Retinal pigment epithelial cell (primary cell): Measurements from ENCODE around the gene SDS.

Source experiments
- DNase-seq: peaks from one replicate; pipeline ENCODE4 v3.0.0-alpha.2; 2010; ENCODE audit warnings: low read depth
- H3K4me3 ChIP-seq: 2 replicates; pipeline ENCODE4 v1.5.1; 2011; ENCODE audit warnings: mild to moderate bottlenecking, low read length, control low read depth, moderate library complexity
- TF ChIP-seq, protein P1 (sequence below): conservative IDR thresholded peaks from 2 replicates; pipeline ENCODE4 v1.5.1; 2011; ENCODE audit warnings: low read depth, low read length, control low read depth, inconsistent platforms

SDS gene

DNA sequence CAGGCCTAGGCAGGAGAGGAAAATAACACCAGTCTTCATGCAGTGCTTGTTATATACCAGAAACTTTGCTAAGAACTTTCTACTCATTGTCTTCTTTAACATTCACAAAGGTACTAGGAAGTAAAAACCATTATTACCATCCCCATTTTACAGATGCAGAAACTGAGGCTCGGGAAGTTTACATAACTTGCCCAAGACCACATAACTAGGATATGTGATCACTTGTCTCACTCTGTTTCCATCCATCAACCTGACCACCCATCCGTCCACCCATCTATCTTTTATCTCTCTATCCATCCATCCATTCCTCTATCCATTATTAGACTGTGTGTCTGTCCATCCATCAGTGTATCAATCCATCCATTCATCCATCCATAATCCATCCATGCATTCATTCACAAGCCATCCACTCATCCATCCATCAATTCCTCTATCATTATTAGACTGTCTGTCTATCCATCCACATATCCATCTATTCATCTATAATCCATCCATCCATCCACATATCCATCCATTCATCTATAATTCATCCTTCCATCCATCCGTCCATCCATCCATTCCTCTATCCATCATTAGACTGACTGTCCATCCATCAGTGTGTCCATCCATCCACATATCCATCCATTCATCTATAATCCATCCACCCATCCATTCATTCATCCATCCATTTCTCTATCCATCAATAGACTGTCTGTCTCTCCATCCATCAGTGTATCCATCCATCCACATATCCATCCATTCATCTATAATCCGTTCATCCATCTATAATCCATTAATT, 35.0 kb upstream of the SDS start:
- DNase-seq, result no peak

GRCh38 chr12:113437729-113438100, 34.0 kb upstream of the SDS start:
- TF ChIP-seq, protein P1, sequence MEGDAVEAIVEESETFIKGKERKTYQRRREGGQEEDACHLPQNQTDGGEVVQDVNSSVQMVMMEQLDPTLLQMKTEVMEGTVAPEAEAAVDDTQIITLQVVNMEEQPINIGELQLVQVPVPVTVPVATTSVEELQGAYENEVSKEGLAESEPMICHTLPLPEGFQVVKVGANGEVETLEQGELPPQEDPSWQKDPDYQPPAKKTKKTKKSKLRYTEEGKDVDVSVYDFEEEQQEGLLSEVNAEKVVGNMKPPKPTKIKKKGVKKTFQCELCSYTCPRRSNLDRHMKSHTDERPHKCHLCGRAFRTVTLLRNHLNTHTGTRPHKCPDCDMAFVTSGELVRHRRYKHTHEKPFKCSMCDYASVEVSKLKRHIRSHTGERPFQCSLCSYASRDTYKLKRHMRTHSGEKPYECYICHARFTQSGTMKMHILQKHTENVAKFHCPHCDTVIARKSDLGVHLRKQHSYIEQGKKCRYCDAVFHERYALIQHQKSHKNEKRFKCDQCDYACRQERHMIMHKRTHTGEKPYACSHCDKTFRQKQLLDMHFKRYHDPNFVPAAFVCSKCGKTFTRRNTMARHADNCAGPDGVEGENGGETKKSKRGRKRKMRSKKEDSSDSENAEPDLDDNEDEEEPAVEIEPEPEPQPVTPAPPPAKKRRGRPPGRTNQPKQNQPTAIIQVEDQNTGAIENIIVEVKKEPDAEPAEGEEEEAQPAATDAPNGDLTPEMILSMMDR, result no peak

More for the DNA sequence above, 35.0 kb upstream of the SDS start:
- TF ChIP-seq, protein P1, result no peak
- no peak overlapping the region for H3K4me3 ChIP-seq

GRCh38 chr12:113436993-113437728, 33.5 kb upstream of the SDS start:
- DNase-seq, result no peak
- H3K4me3 ChIP-seq, result no peak overlapping the region
- TF ChIP-seq, protein P1, result no peak

More at GRCh38 chr12:113437729-113438100, 34.0 kb upstream of the SDS start:
- no peak overlapping the region for H3K4me3 ChIP-seq
- DNase-seq, result no peak

DNA sequence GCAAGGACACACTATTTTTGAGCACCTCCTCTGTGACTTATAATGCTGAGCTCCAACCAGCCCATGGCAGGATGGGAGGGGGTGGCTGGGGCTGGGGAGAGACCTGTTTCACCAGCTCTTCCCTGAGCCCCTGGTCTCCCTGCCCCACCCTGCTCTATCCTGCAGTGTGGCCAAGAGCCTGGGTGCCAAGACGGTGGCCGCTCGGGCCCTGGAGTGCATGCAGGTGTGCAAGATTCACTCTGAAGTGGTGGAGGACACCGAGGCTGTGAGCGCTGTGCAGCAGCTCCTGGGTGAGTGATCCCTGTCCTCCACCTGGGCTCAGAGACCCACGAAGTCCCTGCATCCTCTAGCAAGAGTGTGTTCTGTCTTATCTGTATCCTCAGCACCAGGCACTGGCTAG, 32.9 kb upstream of the SDS start:
- no peak overlapping the region for H3K4me3 ChIP-seq
- TF ChIP-seq, protein P1, result no peak

DNA sequence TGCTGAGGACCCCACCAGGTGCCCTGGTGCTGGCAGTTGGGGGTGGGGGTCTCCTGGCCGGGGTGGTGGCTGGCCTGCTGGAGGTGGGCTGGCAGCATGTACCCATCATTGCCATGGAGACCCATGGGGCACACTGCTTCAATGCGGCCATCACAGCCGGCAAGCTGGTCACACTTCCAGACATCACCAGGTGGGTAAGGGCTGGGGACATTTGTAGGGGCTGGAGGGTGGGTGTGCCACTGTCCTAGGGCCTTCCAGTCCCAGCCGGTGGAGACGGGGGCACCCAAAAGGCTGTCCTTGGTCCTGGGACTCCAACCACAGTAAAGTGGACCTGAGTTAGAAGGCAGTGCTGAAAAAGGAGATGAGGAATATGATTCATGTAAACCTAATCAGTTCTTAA, 31.7 kb upstream of the SDS start:
- no peak for DNase-seq
- TF ChIP-seq, protein P1, result no peak
- H3K4me3 ChIP-seq, result no peak overlapping the region

More for the DNA sequence above, 32.9 kb upstream of the SDS start:
- no peak for DNase-seq

- DNase-seq, result no peak
- no peak overlapping the region for H3K4me3 ChIP-seq
- TF ChIP-seq, protein P1, result no peak
Observed at GRCh38 chr12:113432986-113433385, 29.3 kb upstream of the SDS start.
